HepG2 (cell line): Measurements from ENCODE around the gene FAM170A. TPM values are rescaled to one million over a fixed set of nuclear protein-coding genes. Genes with fewer than 3 reads are reported as not detected.

Experiments used
- ATAC-seq: fragments of 200-7000 bp; cut with Tn5 transposase; 3 replicates; pipeline ENCODE4 v1.9.1; 2020; ENCODE audit warnings: mild to moderate bottlenecking, moderate library complexity
- BruUV-seq: library from RNA; stranded (reverse); fragments of 400-500 nt; replicated peaks from 2 replicates; lab custom pipeline; 2021; lab: Mats Ljungman, UMichigan
- CTCF ChIA-PET: fragments of 300-600 bp; formaldehyde crosslinking; extraction: SDS; loops from one replicate; lab custom pipeline; 2021; ENCODE audit warnings: low total read pairs, inconsistent platforms, low intra/inter-chr PET ratio; lab: Yijun Ruan, JAX
- POLR2A ChIA-PET: fragments of 350-600 bp; sonication (Branson Sonifier 250); formaldehyde crosslinking; loops from one replicate; lab custom pipeline; 2020; ENCODE audit warnings: antibody characterized with exemption, inconsistent platforms; lab: Yijun Ruan, JAX
- DNase-seq: peaks from one replicate; pipeline ENCODE4 v3.0.0-alpha.2; 2015; ENCODE audit warnings: low spot score
- FAIRE-seq: peaks from 3 replicates; lab custom pipeline; 2011; peaks lifted over from hg19 to GRCh38; lab: Jason Lieb, UNC
- H2AFZ ChIP-seq: one replicate; pipeline ENCODE4 v1.6.1; 2011; ENCODE audit warnings: low read length, inconsistent platforms
- H3K27ac ChIP-seq: fragments of 300-600 bp; 3 replicates; pipeline ENCODE4 v1.8.0; 2011; ENCODE audit warnings: mixed run types, mild to moderate bottlenecking, mixed read lengths, low read length, inconsistent platforms; ENCODE audit not compliant: insufficient read depth; ENCODE audit errors: extremely low read length
- H3K27me3 ChIP-seq, 2 experiments: fragments of 200-600 bp in 1 of 2; 2 replicates in 1 of 2; 3 replicates in 1 of 2; pipeline versions ENCODE4 v1.6.0 to v1.8.0; 2011; ENCODE audit warnings: low read length in 2 of 2, mild to moderate bottlenecking in 2 of 2, moderate library complexity in 2 of 2, inconsistent platforms in 1 of 2; ENCODE audit not compliant: insufficient read depth in 2 of 2, control insufficient read depth in 1 of 2
- H3K36me3 ChIP-seq, 2 experiments: fragments of 200-600 bp in 1 of 2; replicated peaks in 1 of 2; 2 replicates in 1 of 2; 3 replicates in 1 of 2; pipeline versions ENCODE4 v1.5.1 to v1.8.0; 2011; ENCODE audit warnings: low read length in 2 of 2, inconsistent platforms in 1 of 2; ENCODE audit not compliant: insufficient read depth in 2 of 2, control insufficient read depth in 1 of 2
- H3K4me1 ChIP-seq: 2 replicates; pipeline ENCODE4 v1.5.1; 2012; ENCODE audit warnings: low read length, inconsistent platforms; ENCODE audit not compliant: insufficient read depth
- H3K4me2 ChIP-seq: 2 replicates; pipeline ENCODE4 v1.6.0; 2011; ENCODE audit warnings: low read depth, low read length, inconsistent platforms
- H3K4me3 ChIP-seq, 3 experiments: fragments of 200-600 bp in 1 of 3; sonication (generic), shearing (Covaris generic) in 1 of 3; replicated peaks in 1 of 3; 2 replicates each; pipeline ENCODE4 v1.5.1; 2011 to 2016; ENCODE audit warnings: low read length in 3 of 3, inconsistent platforms in 2 of 3, low read depth in 2 of 3, mild to moderate bottlenecking in 2 of 3, control low read depth in 1 of 3, mixed read lengths in 1 of 3; ENCODE audit not compliant: insufficient read depth in 1 of 3
- H3K79me2 ChIP-seq: one replicate; pipeline ENCODE4 v1.6.1; 2011; ENCODE audit warnings: low read length, inconsistent platforms; ENCODE audit not compliant: insufficient read depth
- H3K9ac ChIP-seq: 2 replicates; pipeline ENCODE4 v1.6.0; 2011; ENCODE audit warnings: mild to moderate bottlenecking, low read depth, low read length, inconsistent platforms; ENCODE audit not compliant: insufficient read depth
- H3K9me3 ChIP-seq: 2 replicates; pipeline ENCODE4 v1.5.1; 2012; ENCODE audit warnings: mild to moderate bottlenecking, low read length
- H4K20me1 ChIP-seq: 2 replicates; pipeline ENCODE4 v1.6.0; 2011; ENCODE audit warnings: inconsistent platforms, mild to moderate bottlenecking, low read length, moderate library complexity; ENCODE audit not compliant: insufficient read depth
- GATAD1 ChIP-seq: IDR thresholded peaks from 2 replicates; pipeline ENCODE4 v1.6.1; 2016; ENCODE audit warnings: missing genetic modification reagents, missing compliant biosample characterization
- MEIS2 ChIP-seq: sonication (generic); formaldehyde crosslinking; IDR thresholded peaks from 2 replicates; pipeline ENCODE4 v1.9.0; 2021; ENCODE audit warnings: mild to moderate bottlenecking, missing genetic modification reagents
- NFE2 ChIP-seq: sonication (generic); formaldehyde crosslinking; IDR thresholded peaks from 2 replicates; pipeline ENCODE4 v1.4.0; 2020; ENCODE audit warnings: missing genetic modification reagents
- RERE ChIP-seq: IDR thresholded peaks from 2 replicates; pipeline ENCODE4 v1.6.1; 2016; ENCODE audit warnings: low read depth, missing genetic modification reagents, missing compliant biosample characterization
- ZNF570 ChIP-seq: sonication (generic); formaldehyde crosslinking; IDR thresholded peaks from 2 replicates; pipeline ENCODE4 v1.4.0; 2020; ENCODE audit warnings: mild to moderate bottlenecking, missing genetic modification reagents, borderline replicate concordance
- WGBS: methylation state at CpG from one replicate; pipeline ENCODE4 v1.1.6; 2017; ENCODE audit warnings: low lambda C conversion rate; 5-methylcytosine and 5-hydroxymethylcytosine counted together
- in situ Hi-C: cut with HindIII; loops from 2 replicates; pipeline ENCODE4 v1.10.0; 2017; ENCODE audit warnings: low pct_unique_long_range_greater_than_20kb; ENCODE audit not compliant: extremely low pct_ligation_motif_present
- intact Hi-C: fragments of 100-400 bp; cut with micrococcal nuclease; formaldehyde crosslinking; loops from one replicate; pipeline ENCODE4 v1.10.0; 2022; ENCODE audit not compliant: unreplicated experiment
- polyA plus RNA-seq, 8 experiments: library from polyadenylated mRNA; depleted of rRNA in 3 of 8; stranded (reverse) in 7 of 8; unstranded in 1 of 8; fragments of >200 nt; fragmentation: Illumina TruSeq in 4 of 8; extraction: Trizol in 4 of 8; gene quantifications; 2 replicates each; pipeline versions ENCODE4 v1.2.1 to v1.2.3, GENCODE V29; 2011 to 2016; ENCODE audit warnings: low read depth in 4 of 8, missing spikeins in 1 of 8, mixed read lengths in 1 of 8; ENCODE audit not compliant: insufficient read depth in 1 of 8
- total RNA-seq, 5 experiments: library from RNA; depleted of rRNA; stranded (reverse); fragments of >200 nt; fragmentation: Illumina TruSeq; extraction: Trizol; gene quantifications; 2 replicates each; pipeline ENCODE4 v1.2.3, GENCODE V29; 2016; ENCODE audit warnings: low read depth in 1 of 5

The FAM170A gene
- total and polyA plus RNA-seq, 2 of the 13 experiments (the other 11 are each of a cell fraction or from before 2014, with no cell fraction given) = 0.09 TPM; not detected in 1

DNA sequence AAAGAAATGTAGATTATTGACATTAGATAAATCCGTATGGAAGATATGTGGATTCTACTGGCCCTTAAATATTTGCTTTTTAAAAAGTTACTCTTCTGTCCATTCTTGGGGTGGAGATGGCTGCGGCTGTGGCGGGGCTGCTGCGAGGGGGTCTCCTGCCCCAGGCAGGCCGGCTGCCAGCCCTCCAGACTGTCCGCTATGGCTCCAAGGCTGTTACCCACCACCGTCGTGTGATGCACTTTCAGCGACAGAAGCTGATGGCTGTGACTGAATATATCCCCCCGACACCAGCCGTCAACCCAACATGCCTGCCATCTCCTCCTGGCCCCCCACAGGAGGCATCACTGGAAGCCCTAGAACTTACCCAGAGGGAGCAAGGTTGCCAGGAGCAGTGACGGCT is 50.7 kb downstream of the FAM170A start (continued):
- no peak for TF ChIP-seq RERE (CRISPR knock-in tag)
- TF ChIP-seq ZNF570 (CRISPR knock-in tag) = no peak

GRCh38 chr5:119681734-119682133 is 52.4 kb downstream of the FAM170A start:
- no peak for FAIRE-seq
- CTCF ChIA-PET = no interaction called here
- no peaks in the 10 kb centered on the region for H3K36me3 ChIP-seq
- H4K20me1 ChIP-seq = no peaks in the 10 kb centered on the region
- POLR2A ChIA-PET = no interaction called here
- H3K4me3 ChIP-seq = no peak overlapping the region
- H3K27ac ChIP-seq = no peak overlapping the region
- H3K4me2 ChIP-seq = no peak overlapping the region
- no peak for ATAC-seq
- H3K9me3 ChIP-seq = no peaks in the 10 kb centered on the region
- in situ Hi-C loops (no loop called here), intact Hi-C loops (no loop called here)
- TF ChIP-seq GATAD1 (CRISPR knock-in tag) = no peak
- no peak for TF ChIP-seq MEIS2
- no peak for TF ChIP-seq NFE2 (CRISPR knock-in tag)
- DNase-seq = no peak
- no peaks in the 10 kb centered on the region for H3K27me3 ChIP-seq
- BruUV-seq = no TSS peak
- H3K9ac ChIP-seq = no peak overlapping the region
- no peak overlapping the region for H2AFZ ChIP-seq
- no peaks in the 10 kb centered on the region for H3K4me1 ChIP-seq
- WGBS = 18% methylated on average over 2 of the region's 2 CpGs
- no peaks in the 10 kb centered on the region for H3K79me2 ChIP-seq
